HepG2 (cell line): ENCODE results near the gene SLC9A8. TPM values are rescaled to one million over a fixed set of nuclear protein-coding genes. Genes with fewer than 3 reads are reported as not detected.

Experiments used
- CEBPB ChIP-seq: IDR thresholded peaks from 2 replicates; pipeline ENCODE4 v1.6.1; 2011; ENCODE audit warnings: low read depth, low read length, improper control_type of control experiment, borderline replicate concordance
- EEA1 ChIP-seq: sonication (generic); formaldehyde crosslinking; IDR thresholded peaks from 2 replicates; pipeline ENCODE4 v1.5.1; 2020; ENCODE audit warnings: mild to moderate bottlenecking, missing genetic modification reagents, borderline replicate concordance
- ESRRA ChIP-seq: sonication (generic); formaldehyde crosslinking; IDR thresholded peaks from 2 replicates; pipeline ENCODE4 v1.5.1; 2020; ENCODE audit warnings: mild to moderate bottlenecking, low read depth, missing genetic modification reagents
- FOSL2 ChIP-seq: sonication (generic); formaldehyde crosslinking; IDR thresholded peaks from 2 replicates; pipeline ENCODE4 v1.4.0; 2020; ENCODE audit warnings: missing genetic modification reagents
- MTF2 ChIP-seq: sonication (generic); formaldehyde crosslinking; IDR thresholded peaks from 2 replicates; pipeline ENCODE4 v1.5.0; 2020; ENCODE audit warnings: missing genetic modification reagents, borderline replicate concordance
- SKI ChIP-seq: fragments of 450-650 bp; IDR thresholded peaks from one replicate; pipeline ENCODE4 v1.6.1; 2018; ENCODE audit warnings: mild to moderate bottlenecking; ENCODE audit not compliant: partially characterized antibody
- SNAPC4 ChIP-seq: sonication (generic); formaldehyde crosslinking; IDR thresholded peaks from 2 replicates; pipeline ENCODE4 v1.4.0; 2020; ENCODE audit warnings: mild to moderate bottlenecking, missing genetic modification reagents
- ZBTB49 ChIP-seq: sonication (generic); formaldehyde crosslinking; IDR thresholded peaks from 2 replicates; pipeline ENCODE4 v1.4.0; 2020; ENCODE audit warnings: missing genetic modification reagents, borderline replicate concordance
- ZGPAT ChIP-seq: IDR thresholded peaks from 2 replicates; pipeline ENCODE4 v1.6.1; 2016; ENCODE audit warnings: mild to moderate bottlenecking
- ZMYM3 ChIP-seq: sonication (generic); formaldehyde crosslinking; IDR thresholded peaks from 2 replicates; pipeline ENCODE4 v1.5.1; 2020; ENCODE audit warnings: mild to moderate bottlenecking, missing genetic modification reagents
- ZNF205 ChIP-seq: IDR thresholded peaks from 2 replicates; pipeline ENCODE4 v1.6.1; 2018; ENCODE audit warnings: missing biosample characterization, missing genetic modification reagents
- ZNF3 ChIP-seq: IDR thresholded peaks from 2 replicates; pipeline ENCODE4 v1.7.0; 2017; ENCODE audit warnings: inconsistent platforms
- ZNF362 ChIP-seq: sonication (generic); formaldehyde crosslinking; IDR thresholded peaks from 2 replicates; pipeline ENCODE4 v1.4.0; 2020; ENCODE audit warnings: missing genetic modification reagents, mild to moderate bottlenecking, borderline replicate concordance
- ZNF687 ChIP-seq: sonication (generic); formaldehyde crosslinking; IDR thresholded peaks from 2 replicates; pipeline ENCODE4 v1.5.1; 2020; ENCODE audit warnings: mild to moderate bottlenecking, missing genetic modification reagents, moderate library complexity
- polyA plus RNA-seq, 8 experiments: library from polyadenylated mRNA; depleted of rRNA in 3 of 8; stranded (reverse) in 7 of 8; unstranded in 1 of 8; fragments of >200 nt; fragmentation: Illumina TruSeq in 4 of 8; extraction: Trizol in 4 of 8; gene quantifications; 2 replicates each; pipeline versions ENCODE4 v1.2.1 to v1.2.3, GENCODE V29; 2011 to 2016; ENCODE audit warnings: low read depth in 4 of 8, missing spikeins in 1 of 8, mixed read lengths in 1 of 8; ENCODE audit not compliant: insufficient read depth in 1 of 8
- total RNA-seq, 5 experiments: library from RNA; depleted of rRNA; stranded (reverse); fragments of >200 nt; fragmentation: Illumina TruSeq; extraction: Trizol; gene quantifications; 2 replicates each; pipeline ENCODE4 v1.2.3, GENCODE V29; 2016; ENCODE audit warnings: low read depth in 1 of 5

SLC9A8 gene
- total and polyA plus RNA-seq, 2 of the 13 experiments (the other 11 are each of a cell fraction or from before 2014, with no cell fraction given), result 4.1 to 7.4 TPM

GRCh38 chr20:49832632-49833327 lies 20.2 kb downstream of the SLC9A8 start (continued):
- TF ChIP-seq ESRRA (CRISPR knock-in tag), result no peak
- TF ChIP-seq ZNF362, result peak; percentile 72; the same call in 1 of the 2 replicates
- TF ChIP-seq FOSL2 (CRISPR knock-in tag), result peak; percentile 81
- TF ChIP-seq ZGPAT (CRISPR knock-in tag), result peak; percentile 67
- TF ChIP-seq SKI, result peak; percentile 55
- peak; percentile 26; the same call in 1 of the 2 replicates for TF ChIP-seq ZNF687 (CRISPR knock-in tag)
- peak; percentile 93 for TF ChIP-seq ZMYM3 (CRISPR knock-in tag)
- 0 out of 2 replicates have a peak, but pooled peaks have one; percentile 7 for TF ChIP-seq SNAPC4 (CRISPR knock-in tag)
- TF ChIP-seq ZNF205 (CRISPR knock-in tag), result peak; percentile 77; the same call in 1 of the 2 replicates
- peak; percentile 56; the same call in 1 of the 2 replicates for TF ChIP-seq CEBPB
- TF ChIP-seq EEA1 (CRISPR knock-in tag), result no peak
- TF ChIP-seq ZBTB49 (CRISPR knock-in tag), result no peak
- TF ChIP-seq ZNF3 (CRISPR knock-in tag), result peak; percentile 29; the same call in 1 of the 2 replicates
- TF ChIP-seq MTF2 (CRISPR knock-in tag), result no peak
